GM11168 (cell line): ENCODE results near the gene ESR2.

Experiments used
- in situ Hi-C: fragments of 300-500 bp; cut with MboI; formaldehyde crosslinking; loops from one replicate; pipeline ENCODE4 v1.12.0; 2022; ENCODE audit warnings: low sequenced_read_pairs; ENCODE audit not compliant: unreplicated experiment

The ESR2 gene

GRCh38 chr14:64110802-64111201, 183.4 kb downstream of the ESR2 start:
- in situ Hi-C loops: no loop called here

DNA sequence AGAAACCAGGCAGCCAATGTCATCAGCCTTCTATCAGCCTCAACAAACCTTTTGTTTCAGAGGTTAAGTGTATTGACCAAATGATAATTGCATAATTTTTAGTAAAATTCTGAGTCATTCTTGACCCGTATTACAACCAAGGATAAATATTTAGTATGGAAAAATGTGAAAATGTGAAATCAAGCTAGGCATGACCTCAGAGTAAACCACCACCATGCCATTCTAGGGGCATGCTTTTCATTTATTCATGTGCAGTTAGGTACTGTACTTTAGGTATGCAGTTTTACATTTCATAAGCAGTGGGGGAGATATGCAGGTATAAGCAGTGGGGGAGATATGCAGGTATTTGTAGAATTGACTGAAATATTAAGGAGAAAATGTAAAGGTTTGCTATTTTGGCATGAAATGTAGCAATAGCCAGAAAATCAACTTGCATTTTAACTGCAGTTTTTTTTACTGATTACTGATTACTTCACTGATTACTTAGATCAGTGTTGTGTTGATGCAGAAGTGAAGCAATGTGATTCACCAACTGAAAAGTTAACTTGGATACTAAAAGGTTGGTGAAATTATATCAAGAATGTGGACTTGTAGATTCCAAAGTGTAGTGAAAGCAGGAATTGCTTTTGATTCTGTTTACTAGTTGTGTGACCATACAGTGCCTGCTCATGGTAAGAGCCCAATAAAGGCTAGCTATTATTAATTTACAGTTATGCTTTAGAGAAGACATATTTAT, 184.2 kb downstream of the ESR2 start:
- in situ Hi-C loops: no loop called here

DNA sequence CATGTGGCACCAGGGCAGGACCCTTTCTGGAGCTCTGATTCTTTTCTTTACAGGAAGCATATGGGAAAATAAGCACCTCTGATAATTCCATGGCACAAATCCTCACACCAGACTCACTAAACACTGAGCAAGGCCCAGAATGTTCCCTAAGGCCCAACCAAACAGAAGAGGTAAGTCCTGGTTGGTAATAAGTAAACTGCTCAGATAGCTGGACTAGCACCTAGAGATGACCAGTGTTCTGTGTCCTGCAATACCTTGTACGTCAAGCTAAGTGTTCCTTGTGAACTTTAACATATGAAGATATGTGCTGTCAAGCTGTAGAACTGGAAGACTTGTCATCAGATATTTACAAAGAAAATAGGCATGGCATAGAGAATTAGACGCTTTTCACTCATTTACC, 186.7 kb downstream of the ESR2 start:
- in situ Hi-C loops: no loop called here

- in situ Hi-C loops: no loop called here
Observed at GRCh38 chr14:64098120-64098519, 196.1 kb downstream of the ESR2 start.

DNA sequence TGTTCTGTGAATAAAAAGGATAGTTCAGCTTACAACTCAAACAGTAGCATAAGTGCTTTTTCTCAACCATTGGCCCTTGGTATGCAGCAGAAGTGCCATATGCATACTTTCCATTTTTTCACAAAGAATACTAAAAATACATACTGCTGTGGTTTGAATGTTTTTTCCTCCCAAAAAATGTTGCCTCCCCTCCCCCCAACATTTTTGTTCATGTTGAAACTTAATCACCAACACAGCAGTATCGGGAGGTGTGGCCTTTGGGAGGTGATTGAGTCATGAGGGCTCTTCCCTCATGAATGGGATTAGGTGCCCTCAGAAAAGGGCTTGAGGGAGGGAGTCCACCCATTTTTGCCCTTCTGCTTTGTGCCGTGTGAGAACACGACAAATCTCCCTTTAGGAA, 198.6 kb downstream of the ESR2 start:
- in situ Hi-C loops: no loop called here

- in situ Hi-C loops: no loop called here
Observed at GRCh38 chr14:64092940-64093339, 201.2 kb downstream of the ESR2 start.

GRCh38 chr14:64092338-64092737, 201.8 kb downstream of the ESR2 start:
- in situ Hi-C loops: no loop called here

DNA sequence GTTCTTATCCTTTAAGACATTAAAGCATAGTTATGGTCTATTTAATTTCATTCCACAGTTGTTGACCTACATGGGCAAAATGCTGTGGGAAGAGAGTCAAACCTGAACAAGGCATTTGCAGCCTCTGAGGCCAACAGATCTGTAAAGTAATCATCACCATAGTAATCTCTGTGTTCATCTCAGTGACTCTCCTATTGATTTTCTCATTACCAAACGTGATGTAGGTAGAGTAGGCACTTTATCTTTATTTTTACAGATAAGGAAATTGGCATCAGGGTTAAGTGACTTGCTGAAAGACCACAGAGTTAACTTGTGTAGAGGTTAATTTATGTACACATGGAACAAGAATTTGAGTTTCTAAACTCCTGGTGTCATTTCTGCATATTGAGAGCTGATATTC, 203.0 kb downstream of the ESR2 start:
- in situ Hi-C loops: no loop called here

GRCh38 chr14:64089920-64090319, 204.3 kb downstream of the ESR2 start:
- in situ Hi-C loops: no loop called here

- in situ Hi-C loops: no loop called here
Observed at GRCh38 chr14:64088647-64088964, 205.6 kb downstream of the ESR2 start.

- in situ Hi-C loops: no loop called here
Observed at GRCh38 chr14:64082837-64083236, 211.3 kb downstream of the ESR2 start.

DNA sequence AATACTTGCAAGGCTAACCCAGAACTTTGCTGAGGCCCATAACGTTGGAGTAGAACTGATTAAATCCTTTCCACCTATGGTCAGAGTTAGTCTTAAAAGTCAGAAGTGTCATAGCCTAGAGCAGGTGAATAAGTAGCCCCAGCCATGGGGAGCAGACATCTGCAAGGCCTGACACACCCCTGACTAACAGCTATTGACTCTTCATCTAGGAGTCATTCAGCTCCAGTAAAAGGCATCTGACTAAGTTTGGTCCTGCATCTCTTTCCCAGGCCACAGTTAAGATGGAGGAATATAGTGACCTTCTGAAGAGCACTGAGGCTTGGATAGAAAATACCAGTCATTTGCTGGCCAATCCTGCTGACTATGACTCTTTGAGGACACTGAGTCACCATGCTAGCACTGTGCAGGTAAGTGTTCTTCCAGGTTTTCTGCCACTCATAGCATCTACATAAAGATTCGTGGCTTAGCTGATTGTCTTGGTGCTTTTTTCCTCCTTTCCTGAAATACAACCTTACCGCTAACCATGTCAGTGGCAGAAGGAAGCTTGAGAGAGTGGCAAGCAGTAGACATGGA, 212.9 kb downstream of the ESR2 start:
- in situ Hi-C loops: no loop called here

- in situ Hi-C loops: no loop called here
Observed at GRCh38 chr14:64080452-64080851, 213.7 kb downstream of the ESR2 start.

GRCh38 chr14:64075613-64076005, 218.6 kb downstream of the ESR2 start:
- in situ Hi-C loops: no loop called here

- in situ Hi-C loops: no loop called here
Observed at GRCh38 chr14:64074961-64075612, 219.1 kb downstream of the ESR2 start.

GRCh38 chr14:64069634-64070359, 224.4 kb downstream of the ESR2 start:
- in situ Hi-C loops: no loop called here

GRCh38 chr14:64064447-64064846, 229.7 kb downstream of the ESR2 start:
- in situ Hi-C loops: no loop called here

GRCh38 chr14:64062381-64063115, 231.6 kb downstream of the ESR2 start:
- in situ Hi-C loops: no loop called here

DNA sequence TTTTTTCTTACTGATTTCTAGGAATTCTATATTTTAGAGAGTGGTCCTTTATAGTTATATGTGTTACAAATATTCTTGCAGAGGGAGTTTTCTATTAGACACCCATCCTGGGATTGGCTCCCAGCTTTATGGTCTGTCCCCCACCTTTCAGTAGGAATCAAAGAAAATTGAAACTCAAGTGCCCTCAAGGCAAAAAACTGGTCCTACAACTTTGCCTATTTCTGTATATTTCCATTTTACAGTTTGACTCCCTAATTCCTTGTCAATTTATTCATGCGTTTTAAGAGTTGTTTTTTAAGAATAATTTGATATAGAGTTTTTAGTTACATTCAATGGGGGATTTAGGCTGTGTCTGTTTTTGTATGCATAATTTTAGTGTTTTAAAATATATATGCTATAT, 232.5 kb downstream of the ESR2 start:
- in situ Hi-C loops: no loop called here

DNA sequence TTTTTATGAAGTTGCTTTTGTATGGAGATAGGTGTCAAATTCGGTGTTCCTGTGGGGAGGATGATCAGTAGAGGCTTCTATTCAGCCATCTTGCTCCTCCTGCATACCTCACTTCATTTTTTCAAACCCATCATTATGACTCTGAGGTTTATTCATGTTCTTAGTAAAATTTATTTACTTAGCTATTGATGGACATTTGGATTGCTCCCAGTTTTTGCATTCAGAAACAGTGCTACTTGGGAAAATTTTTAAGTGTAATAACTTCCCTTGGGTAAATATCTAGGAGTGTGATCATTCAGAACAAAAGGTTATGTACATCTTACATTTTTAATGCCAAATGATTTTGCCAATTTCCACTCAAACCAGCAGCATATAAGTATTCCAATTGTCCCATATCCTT, 233.1 kb downstream of the ESR2 start:
- in situ Hi-C loops: no loop called here
